NOMO-1 treated with DMSO at 0.1 percent for 48 hours (cell line): ENCODE data around the gene SULF2.

ENCODE experiments used
- DNase-seq: peaks from one replicate; lab custom pipeline; 2025; ENCODE audit not compliant: unreplicated experiment; lab: John Stamatoyannopoulos, UW

SULF2 gene

DNA sequence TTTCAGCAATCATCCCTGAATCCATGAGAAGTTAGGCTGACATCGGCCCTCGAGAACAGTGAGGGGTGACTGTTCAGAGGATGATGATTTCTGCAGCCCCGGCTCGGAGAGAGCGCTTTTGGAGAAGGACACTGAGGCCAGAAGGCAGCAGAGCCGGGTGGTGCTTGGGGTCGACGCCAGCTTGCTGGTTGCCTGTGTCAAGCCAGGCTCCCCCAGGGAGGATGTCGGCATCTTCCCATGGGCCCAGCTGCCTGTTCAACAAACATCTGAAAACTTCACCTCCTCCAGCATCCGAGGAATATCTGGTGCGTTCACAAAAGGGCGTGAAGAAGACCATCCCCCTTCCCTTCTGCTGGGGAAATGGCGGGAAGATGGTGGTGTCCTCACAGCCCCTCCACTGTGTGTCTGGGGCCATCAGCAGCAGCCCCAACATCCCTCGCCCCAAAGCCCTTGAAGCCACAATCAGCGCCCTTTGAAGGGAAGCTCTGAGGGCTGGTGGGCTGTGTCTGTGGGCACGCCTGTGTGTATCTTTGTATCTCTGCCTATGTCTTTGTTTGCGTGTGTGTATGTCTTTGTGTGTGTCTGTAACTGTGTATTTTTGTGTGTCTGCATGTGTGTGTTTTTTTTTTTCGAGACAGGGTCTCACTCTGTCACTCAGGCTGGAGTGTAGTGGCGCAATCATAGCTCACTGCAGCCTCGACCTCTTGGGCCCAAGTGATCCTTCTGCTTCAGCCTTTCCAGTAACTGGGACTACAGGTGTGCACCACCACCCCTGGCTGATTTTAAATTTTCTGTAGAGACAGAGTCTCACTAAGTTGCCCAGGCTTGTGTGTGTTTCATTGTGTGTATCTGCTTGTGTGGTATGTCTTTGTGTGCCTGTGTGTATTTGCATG lies 97.9 kb downstream of the SULF2 start:
- DNase-seq: no peak

DNA sequence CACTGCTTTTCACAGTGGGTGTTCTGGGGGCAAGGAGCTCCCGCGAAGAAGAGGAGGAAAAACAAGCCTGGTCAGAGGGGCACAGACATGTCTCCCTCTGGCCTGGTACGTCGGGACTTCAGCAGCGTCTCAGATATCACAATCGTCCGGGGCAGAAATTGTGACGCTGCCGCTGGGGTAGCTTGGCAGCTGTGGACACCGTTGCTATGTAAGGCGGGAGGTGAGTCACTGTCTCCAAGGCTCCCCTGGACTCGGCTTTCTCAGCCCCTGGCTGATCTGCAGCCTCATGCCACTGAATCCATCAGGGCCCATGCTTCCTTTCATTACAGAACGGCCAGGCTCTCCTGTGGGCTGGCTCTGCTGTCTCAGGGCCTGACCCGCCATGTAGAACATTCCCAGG lies 98.7 kb downstream of the SULF2 start:
- DNase-seq: no peak

DNA sequence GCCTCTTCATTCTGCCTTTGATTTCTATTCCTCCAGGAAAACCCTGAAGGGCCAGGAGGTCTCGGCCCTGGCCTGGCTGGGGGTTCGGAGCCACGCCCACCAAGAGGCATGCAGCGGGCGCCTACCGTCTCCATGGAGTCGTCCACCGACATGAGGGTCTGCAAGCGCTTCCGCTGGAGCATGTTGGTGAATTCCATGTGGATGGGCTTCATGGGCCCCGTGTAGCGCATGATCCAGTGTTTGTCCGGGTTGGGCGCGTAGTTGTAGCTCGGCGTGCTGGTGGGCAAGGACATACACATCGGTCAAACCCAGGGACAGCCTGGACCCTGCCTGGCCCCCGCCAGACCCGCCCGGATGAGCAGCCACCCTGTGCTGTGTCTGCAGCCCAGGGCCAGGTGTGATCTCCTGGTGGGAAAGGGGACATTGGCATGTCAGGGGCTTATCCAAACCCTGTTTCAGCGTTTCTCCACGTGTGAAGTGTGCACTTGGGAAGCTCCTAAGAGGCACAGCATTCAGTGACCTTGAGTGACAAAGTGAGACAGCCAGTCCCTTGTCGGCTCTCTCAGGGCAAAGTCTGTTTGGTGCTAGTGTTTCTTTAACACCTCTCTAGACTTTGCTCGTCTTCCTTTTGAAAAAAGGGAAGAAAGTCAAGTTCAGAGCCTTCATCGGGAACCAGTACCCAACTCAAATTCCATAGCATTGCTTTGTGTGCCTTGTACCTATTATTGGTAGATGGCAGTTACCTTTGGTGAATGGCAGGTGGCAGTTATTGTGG lies 100.8 kb downstream of the SULF2 start:
- DNase-seq: no peak

DNA sequence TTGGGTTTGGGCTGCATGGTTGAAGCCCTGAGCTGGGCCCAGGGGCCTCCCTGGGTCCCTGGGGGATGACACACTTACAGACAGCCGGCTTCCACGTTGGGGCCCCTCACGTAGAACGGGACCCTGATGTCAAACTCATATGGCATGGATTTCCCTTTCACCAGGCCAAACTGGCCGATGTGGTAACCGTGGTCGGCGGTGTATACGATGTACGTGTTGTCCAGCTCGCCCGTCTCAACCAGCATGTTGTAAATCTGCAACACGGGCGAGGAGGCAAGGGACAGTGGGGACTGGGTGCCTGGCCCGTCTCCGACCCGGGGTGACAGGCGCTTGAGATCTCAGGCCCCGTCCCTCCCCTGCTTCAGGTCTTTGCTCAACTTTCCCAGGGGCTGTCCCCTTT lies 102.4 kb downstream of the SULF2 start:
- no peak for DNase-seq

DNA sequence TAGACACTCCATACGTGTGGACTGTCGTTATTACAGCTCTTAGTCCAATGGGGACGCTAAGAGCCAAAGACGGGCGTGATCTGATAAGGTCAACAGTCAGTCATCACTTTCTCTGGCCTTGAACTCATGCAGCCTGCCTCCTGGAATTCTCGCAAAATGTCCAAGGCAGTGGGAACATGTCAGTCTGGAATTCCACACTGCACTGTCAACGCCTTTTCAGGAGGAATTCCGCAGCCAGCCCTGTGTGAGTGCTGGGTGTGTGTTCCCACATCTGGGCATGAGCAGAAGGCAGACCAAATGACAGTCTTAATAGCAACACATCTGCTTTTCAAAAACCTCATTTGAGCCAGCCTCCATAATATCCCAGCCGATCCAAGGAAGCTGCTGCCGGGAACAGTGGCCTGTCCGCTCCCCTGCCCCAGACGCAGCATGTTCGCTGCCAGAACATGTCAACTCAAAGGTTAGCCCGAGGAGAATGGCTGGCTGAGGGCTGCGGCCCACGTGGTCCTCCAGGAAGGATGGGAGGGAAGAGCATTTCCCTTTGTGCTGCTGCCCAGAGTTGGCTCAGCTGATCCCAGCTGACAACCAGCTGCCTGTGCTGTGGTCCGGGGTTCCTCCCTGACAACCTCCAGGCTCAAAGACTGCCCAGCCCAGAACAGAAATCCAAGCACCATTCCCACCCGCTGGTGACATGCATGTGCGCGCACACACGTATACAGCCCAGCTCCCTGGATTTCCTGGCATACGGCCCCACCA lies 103.1 kb downstream of the SULF2 start:
- no peak for DNase-seq

DNA sequence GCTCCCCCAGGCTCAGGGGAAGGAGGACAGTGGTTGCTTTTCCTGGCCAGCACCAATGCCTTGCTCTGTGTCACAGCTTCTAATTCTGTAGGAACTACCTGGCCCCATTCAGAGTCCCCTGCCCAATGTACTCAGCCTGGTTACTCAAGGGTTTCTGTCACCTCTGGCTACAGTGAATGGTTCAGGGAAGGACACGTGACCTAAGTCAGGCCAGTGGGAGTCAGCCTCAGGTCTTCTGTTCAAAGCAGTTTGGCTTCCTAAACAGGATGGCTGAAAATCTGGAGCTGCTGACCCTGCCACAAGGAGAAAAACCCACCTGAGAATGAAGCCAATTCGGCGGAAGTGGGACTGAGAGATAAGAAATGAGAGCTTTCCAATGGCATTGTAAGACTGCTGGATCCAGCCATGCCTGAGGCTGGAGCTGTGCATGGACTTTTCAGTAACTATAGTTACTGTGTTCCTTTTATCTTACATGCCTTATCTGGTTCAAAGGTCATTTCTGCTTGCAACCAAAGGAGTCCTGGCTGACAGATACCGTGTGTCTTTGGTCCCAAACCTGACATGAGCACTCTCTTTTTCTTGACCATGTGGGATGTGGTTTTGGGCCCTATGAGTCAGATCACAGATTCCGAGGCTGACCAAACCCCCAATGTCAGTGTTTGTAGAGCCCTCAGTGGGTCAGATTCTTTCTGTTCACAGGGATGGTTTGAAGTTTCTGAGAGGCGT lies 104.3 kb downstream of the SULF2 start:
- DNase-seq: no peak

DNA sequence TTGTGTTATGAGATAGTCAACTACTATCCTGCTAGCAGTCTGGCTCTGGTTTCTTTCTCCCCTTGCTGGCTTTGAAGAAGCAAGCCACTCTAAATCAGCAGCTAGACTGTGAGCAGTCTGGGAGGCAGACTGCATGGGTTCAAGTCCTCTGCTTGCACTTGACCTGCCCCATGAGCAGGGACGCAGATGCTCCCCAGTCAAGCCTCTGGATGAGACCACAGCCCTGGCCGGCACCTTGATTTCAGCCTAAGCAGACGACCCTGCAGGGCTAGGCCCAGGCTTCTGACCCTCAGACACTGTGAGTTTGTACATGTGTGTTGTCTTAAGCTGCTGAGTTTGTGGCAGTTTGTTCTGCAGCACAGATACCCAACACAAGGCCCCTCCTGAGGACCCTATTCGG lies 105.8 kb downstream of the SULF2 start:
- no peak for DNase-seq

DNA sequence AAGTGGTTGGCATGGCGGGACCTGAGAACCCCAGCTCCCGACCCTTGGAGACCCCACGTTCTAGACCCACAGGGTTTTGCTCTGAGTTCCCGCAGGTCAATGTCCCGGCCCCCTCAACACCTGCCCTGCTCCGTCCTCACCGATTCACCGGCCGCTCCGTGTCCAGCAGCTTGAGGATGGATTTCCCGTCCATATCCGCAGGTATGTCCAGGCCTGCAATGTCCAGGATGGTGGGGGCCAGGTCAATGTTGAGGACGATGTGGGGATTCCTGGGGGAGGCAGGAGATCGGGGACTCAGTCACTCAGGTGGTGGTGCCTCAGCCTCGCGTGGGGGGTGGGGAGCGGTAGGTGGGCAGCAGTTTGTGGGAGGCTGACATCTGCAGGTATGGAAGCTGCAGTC lies 106.7 kb downstream of the SULF2 start:
- DNase-seq: no peak

DNA sequence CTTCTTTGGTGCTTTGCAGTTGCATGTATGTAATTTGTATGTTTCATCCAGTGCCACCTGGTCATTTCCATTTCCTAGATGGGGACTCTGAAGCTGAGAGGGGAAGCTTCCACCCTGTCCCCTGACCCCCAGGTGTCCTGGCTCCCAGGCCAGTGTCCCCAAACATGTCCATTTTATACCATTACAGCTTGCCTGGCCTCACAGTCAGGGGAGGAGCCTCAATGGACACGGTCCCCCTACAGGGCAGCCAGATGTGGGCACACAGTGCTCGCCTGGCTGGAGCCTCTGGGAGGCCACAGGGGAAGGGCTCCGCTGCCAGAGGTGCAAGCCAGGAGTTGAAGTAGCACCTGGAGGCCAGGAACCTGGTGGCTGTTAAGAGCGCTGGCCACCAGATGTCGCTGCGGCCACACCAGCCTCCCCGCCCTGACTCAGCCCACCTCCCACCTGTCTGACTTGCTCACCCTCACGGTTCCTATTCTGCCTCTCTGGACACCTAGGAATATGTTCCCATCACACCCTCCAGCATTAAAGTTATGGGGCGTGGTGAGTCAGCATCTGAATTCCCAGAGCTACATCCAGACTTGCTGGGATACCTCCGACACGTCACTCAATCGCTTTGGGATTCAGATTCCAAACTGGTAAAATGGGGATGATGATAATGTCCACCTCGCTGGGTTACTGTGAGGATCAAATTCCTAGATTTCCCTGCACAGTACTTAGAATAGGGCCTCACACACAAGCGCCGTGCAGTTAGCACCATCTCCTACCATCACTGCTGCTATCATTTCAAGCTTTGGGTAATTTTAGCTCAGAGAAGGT lies 107.4 kb downstream of the SULF2 start:
- peak; percentile 36 for DNase-seq

DNA sequence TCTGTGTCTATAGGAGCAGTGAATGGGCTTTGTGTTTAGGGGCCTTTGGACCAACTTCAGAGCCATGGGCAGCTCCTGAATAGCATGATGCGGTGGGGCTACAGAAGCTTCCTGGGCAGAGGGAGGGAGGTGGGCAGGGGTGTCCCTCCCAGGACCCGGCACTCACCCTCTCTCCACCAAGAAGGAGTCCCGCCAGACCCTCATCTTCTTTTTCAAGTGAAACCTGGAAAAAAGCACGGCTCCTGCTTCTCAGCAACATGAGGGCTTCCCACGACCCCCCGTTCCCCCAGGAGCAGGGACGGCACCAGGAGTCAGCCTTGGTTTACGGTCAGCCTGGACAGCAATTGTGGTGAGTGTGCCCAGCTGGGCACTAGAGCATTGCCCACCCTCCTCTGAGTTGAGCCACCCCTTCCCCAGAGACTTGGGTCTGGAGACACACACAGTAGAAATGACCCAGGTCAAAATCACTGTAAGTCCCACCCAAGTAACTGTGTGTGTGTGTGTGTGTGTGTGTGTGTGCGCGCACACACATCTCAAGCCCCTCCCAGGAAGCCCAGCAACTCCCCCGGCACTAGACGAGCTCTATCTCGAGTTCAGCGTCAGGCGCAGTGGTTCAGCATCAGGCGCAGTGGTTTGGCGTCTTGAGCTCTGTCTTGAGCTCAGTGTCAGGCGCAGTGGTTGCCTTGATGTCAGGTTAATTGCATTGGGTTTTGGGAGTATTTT lies 108.2 kb downstream of the SULF2 start:
- no peak for DNase-seq

DNA sequence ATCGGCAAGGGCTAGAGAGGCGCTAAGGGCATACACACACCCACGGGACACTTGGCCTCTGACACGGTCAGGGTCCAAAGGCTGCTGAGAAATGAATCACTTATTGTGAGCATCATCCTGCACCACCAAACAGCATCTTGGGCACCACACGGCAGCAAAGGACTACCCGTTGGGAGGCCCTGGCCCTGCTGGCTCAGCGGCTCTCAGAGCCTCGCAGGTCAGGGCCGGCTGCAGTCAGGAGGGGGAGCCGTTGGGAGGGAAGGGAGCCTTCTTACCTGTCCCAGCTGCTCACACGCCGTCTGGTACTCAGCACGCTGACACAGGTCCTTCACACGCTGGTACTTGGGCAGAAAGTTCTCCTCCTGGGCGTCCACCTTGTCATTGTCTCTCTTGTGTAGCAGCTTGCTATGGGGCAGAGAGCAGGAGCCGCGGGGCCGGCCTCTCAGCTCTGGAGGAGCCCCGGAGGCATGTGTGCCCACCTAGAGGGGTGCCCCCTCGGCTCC lies 109.0 kb downstream of the SULF2 start:
- DNase-seq: no peak

DNA sequence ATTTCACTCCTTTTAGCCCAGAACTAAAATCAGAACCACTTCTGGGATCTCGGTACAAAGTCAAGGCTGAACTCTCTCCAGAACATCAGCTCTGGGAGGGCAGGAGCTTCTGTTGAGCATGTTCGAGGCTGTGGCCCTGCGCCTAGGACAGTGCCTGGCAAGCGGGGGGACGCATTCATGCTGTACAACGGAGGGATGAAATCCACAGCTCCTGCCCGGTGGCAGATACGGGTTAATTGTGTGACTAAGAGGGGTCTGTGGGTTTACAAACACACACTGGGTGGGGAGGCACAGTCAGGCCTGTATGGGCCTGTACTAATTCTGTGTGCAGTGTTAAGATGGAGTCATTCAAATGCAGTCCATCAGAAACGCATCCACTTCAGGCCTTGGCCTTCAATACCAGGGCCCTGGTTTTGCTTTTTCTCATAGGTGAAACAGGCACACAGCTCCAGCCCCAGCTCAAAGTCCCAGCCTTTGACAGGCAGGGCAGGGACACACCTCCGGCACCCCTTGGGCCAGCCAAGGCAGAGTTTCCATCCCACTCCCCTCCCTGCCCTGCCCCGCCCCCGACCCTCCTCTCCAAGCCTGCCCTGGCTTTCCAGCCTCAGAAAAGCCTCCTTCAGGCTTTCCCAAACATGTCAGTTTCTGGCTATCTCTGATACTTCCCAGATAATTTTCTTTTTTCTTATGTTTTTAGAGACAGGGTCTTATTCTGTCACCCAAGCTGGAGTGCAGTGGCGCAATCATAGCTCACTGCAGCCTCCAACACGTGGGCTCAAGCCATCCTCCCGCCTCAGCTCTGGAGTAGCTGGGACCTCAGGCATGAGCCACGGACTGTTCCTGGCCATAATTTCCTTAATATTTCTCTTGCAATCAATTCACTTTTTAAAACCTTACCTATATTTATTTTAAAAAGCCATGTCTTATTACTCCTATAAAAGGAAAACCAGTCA lies 109.8 kb downstream of the SULF2 start:
- DNase-seq: no peak

DNA sequence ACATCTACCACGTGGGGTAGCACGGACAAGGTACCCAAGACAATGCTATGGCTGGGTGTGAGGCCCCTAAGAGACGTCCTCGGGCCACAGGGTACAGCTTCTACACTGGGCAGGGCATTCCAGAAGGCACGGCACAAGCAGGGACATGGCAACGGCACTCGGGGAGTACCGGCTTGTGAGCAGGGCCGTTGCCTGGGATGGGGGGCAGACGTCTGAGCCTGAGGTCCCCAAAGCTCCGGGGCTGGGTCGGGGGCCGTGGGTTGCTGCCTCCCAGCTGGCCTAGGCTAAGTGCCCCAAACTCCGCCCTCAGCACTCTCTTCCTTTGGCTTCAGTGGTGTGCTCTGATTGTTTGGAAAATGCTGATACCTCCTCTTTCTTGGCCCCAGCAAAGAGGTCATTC lies 110.6 kb downstream of the SULF2 start:
- DNase-seq: no peak

DNA sequence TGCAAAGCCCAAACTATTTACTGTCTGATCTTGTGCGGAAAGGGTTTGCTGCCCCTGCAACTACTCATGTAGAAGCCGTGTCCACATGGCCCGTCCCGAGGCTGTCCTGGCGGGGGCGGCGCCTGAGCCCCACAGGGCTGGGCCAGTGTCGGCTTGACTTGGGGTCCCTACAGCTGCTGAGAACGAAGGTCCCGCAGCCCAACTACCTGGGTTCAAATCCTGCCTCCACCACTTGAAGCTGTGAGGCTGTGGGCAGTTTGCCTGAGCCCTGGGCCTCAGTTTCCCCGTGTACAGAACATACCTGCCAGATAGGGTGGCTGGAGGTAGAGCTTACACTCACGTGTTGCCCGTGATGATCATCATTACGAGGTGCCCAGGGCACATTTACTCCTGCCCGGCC lies 111.1 kb downstream of the SULF2 start:
- no peak for DNase-seq

DNA sequence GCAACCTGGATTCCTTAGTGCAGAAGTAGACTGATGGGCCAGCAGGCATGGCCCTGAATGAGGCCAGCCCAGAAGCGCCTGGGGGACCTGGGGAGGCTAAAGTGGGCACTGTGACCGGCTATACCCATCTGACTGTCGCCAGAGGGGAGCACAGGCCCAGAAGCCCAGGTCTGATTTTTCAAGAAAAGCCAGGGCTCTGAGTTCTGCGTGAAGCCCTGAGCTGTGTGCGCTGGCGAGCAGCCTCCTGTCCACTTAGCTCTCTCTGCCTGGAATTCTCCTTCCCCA lies 111.7 kb downstream of the SULF2 start:
- no peak for DNase-seq

DNA sequence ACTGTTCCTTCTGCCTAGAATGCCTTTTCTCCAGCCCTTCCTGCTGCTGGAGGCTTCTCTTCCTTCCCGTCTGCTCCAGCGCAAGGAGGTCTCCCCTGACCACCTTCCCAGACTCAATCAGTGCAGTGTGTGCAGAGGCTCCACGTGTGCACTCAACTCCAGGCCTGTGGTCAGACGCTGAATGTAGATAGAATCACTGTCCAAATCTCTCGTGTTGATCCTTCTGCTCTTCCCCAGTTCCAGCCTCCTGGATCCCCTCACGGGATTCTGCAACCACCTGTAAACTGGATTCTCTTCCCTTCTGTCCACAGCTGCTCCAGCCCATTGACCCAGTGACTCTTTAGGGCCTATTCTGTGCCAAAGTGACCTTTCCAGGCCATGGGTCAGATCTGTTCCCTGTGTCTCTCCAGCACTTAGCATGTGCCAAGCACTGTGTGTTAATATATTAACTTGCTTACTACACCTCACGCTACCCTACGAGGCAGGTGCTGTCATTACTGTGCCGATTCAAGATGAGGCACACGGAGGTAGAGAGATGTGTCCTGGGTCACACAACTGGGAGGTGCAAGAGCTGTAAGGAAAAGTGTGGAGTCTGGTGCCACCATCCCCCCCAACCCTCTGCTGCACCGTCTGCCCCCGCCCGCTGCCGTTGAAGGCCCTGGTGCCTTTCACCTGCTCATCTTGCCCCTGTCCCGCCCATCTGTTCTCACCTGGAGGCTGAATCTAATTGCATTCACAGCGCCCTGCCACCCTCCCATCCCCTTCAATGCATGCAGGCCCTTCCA lies 112.2 kb downstream of the SULF2 start:
- no peak for DNase-seq

DNA sequence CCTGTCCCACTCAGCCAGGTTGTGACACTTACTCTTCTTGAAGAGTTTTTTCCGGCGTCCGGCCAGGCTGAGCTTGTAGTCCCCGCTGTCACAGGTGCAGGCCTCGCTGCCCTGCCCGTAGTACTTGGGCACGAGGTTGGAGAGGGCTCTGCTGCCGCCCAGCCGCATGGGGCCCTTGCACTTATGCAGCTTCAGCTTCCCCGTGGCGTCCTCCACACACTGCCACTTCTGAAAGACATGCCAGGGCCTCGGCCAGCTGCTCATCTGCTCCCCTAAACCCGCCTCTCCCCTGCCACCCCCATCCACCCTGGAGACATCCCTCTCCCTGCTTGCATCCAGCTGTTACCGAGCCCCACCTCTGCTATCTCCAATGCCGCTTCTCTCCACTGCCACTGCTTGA lies 113.1 kb downstream of the SULF2 start:
- no peak for DNase-seq

DNA sequence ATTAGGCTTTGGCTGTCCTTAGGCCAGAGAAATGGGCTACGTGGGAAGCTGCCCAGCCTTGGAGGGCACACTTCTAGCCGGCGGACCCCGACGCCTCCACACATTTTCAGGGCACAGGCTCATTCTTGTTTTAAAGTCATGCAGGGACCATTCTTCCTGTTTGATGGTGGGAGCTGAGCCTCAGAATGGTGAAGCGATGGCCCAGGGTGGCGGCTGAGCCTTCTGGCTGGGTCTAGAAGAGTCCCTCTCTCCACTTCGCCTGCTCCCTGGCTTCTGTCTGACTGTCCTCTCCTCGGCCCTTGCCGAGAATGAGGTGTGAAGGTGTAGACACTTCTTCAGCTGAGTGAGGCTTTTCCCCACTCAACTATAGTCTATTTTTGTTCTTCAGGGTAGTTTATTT lies 114.4 kb downstream of the SULF2 start:
- no peak for DNase-seq
